Left colon (tissue), 2 donors: ENCODE data around the gene MALRD1. TPM values are rescaled to one million over a fixed set of nuclear protein-coding genes. Genes with fewer than 3 reads are reported as not detected.
"Not testable (repeated sequence)": the region's sequence is repeated elsewhere in the genome, so short reads cannot be mapped to it uniquely, and the experiment has no call there.

Experiments used
- ATAC-seq: fragments of 200-7000 bp; cut with Tn5 transposase; one replicate; pipeline ENCODE4 v1.9.1; 2020; ENCODE audit warnings: mild to moderate bottlenecking, moderate library complexity
- DNase-seq, 2 donors: peaks; one replicate each; pipeline ENCODE4 v3.0.0-alpha.2; 2020
- intact Hi-C, 2 donors: fragments of 100-400 bp; cut with DNase I in 1 of 2; cut with micrococcal nuclease in 1 of 2; formaldehyde crosslinking; loops; one replicate each; pipeline versions ENCODE4 v1.11.2 to v1.14.0; 2022; cut with DNase I, micrococcal nuclease
- total RNA-seq, 2 donors: library from RNA; stranded (reverse); fragmentation: NEBNext Ultra II Directional; extraction: Animal tissue kit (Norgen Biotek cat#: 25700); gene quantifications; one replicate each; pipeline ENCODE4 v1.2.1, GENCODE V29; 2021
- donor health status: DM: no; HTN: no; CAD: no.
- donor health status: DM: yes; HTN: yes; CAD: no.

MALRD1 gene
- total RNA-seq, 2 donors from 2014 or later, result 0.15 to 0.36 TPM

GRCh38 chr10:19769826-19770225 lies 721.2 kb downstream of the MALRD1 start:
- ATAC-seq, intact Hi-C loops, DNase-seq: not testable (repeated sequence)

- ATAC-seq (no peak), DNase-seq (no peak)
- intact Hi-C loops, result no loop called here
These were observed 724.4 kb downstream of the MALRD1 start for GRCh38 chr10:19772972-19773371.

DNA sequence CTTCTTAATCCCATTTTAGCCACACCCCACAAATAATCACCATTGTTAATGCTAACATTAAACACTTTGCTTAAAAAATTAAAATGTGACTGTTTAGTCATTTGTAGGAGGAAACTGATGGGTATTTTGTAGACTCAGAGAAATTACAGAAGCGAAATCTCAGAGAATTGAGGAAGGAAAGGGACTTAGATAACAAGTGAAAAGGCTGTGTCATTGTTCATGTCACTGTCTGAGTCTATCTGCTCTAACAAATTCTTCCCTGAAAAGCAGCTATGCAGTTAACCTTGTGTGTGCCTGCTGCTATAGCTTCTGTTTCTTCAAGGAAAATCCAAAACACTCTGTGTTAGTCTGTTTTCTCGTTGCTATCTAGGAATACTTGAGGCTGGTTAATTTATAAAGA lies 726.7 kb downstream of the MALRD1 start:
- DNase-seq, result no peak
- no peak for ATAC-seq
- intact Hi-C loops, result no loop called here

DNA sequence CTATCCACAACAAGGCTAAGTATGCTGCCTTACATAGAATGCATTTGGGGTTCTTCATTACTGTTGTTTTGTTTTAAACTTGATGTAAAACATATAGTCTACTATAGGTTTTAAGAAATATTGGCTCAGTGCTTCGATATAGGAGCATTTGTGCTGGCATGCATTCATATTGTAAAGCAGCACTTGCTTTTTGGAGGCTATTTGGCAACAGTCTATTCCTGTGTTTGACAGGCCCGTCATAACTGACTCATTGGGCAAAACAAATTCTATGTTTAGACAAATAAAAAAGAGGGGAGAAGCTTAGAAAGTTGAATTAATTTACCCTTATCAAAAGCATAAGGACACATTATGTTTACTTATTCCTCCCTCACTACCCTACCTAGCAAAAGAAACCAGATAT lies 729.2 kb downstream of the MALRD1 start:
- DNase-seq, result no peak
- ATAC-seq, result no peak
- intact Hi-C loops, result no loop called here

- ATAC-seq (no peak), DNase-seq (no peak)
- intact Hi-C loops, result no loop called here
These were observed 730.4 kb downstream of the MALRD1 start for GRCh38 chr10:19778996-19779395.

GRCh38 chr10:19782430-19783089 lies 734.0 kb downstream of the MALRD1 start:
- DNase-seq (no peak), ATAC-seq (no peak)
- intact Hi-C loops, result loop anchor here in 1 of 2 donors (10.0 kb wide), 1 partner anchor 378 kb away; no protein-coding TSS in a partner anchor

DNA sequence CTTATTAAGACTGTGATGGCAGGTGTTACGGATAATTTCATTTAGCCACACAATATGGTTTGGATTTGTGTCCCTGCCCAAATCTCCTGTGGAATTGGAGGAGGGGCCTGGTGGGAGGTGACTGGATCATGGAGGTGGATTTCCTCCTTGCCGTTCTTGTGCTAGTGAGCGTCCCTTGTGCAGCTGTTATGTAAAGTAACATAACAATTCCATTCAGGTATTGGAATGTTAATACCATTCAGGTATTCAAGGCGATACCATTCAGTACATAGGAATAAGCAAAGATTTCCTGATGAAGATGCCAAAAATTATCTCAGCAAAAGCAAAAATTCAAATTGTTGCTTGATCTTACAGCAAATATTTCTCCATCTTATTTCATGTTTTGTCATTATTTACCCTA lies 735.1 kb downstream of the MALRD1 start:
- intact Hi-C loops, result loop anchor here in 1 of 2 donors (10.0 kb wide), 1 partner anchor 379 kb away; no protein-coding TSS in a partner anchor
- DNase-seq, result no peak
- no peak for ATAC-seq
